Adipose tissue (tissue), 3 donors: Measurements from ENCODE around the gene USP13. TPM values are rescaled to one million over a fixed set of nuclear protein-coding genes. Genes with fewer than 3 reads are reported as not detected.

Experiments used
- H3K27ac ChIP-seq: one replicate; pipeline ENCODE4 v1.5.1; 2013; ENCODE audit warnings: low read depth, low read length
- WGBS, 3 donors: extraction: QIAGEN DNeasy Blood & Tissue Kit; methylation state at CpG; one replicate each; pipeline ENCODE4 v1.1.7; 2013; 5-methylcytosine and 5-hydroxymethylcytosine counted together
- polyA plus RNA-seq, 3 donors: library from polyadenylated mRNA; stranded (reverse); fragments of 200-250 nt; gene quantifications; one replicate each; pipeline ENCODE4 v1.2.3, GENCODE V29; 2013
- donor health status: healthy with polysubstance abuse.
- donor health status: Bipolar disorder and iron deficiency.
- donor health status: healthy.

Gene USP13
- polyA plus RNA-seq, 3 donors: 2.6 to 5.3 (median 5.3) TPM

- no peak overlapping the region for H3K27ac ChIP-seq
Observed at GRCh38 chr3:179809639-179810038, 156.8 kb downstream of the USP13 start.

GRCh38 chr3:179811321-179812095 lies 158.7 kb downstream of the USP13 start:
- WGBS, 3 donors: 21 to 26% (median 21%) methylated on average over 9 of the region's 9 CpGs
- H3K27ac ChIP-seq: no peak overlapping the region

- no peak overlapping the region for H3K27ac ChIP-seq
- WGBS, 3 donors: 78 to 86% (median 85%) methylated on average over 3 of the region's 3 CpGs
Observed at GRCh38 chr3:179812096-179812382, 159.2 kb downstream of the USP13 start.

- WGBS, 3 donors: 18 to 57% (median 51%) methylated on average over 3 of the region's 3 CpGs
Observed at GRCh38 chr3:179819379-179819778, 166.5 kb downstream of the USP13 start.

GRCh38 chr3:179822296-179822695 lies 169.5 kb downstream of the USP13 start:
- 87 to 98% (median 89%) methylated on average over 3 of the region's 3 CpGs for WGBS, 3 donors
- no peak overlapping the region for H3K27ac ChIP-seq

More at GRCh38 chr3:179819379-179819778, 166.5 kb downstream of the USP13 start:
- no peak overlapping the region for H3K27ac ChIP-seq

GRCh38 chr3:179825527-179826246 lies 172.8 kb downstream of the USP13 start:
- 63 to 78% (median 76%) methylated on average over 6 of the region's 6 CpGs for WGBS, 3 donors
- H3K27ac ChIP-seq: no peak overlapping the region

- 13 to 22% (median 20%) methylated on average over 1 of the region's 1 CpG for WGBS, 3 donors
Observed at GRCh38 chr3:179826247-179826637, 173.4 kb downstream of the USP13 start.

GRCh38 chr3:179828738-179829137 lies 175.9 kb downstream of the USP13 start:
- H3K27ac ChIP-seq: no peak overlapping the region
- 82 to 95% (median 85%) methylated on average over 2 of the region's 2 CpGs for WGBS, 3 donors

More at GRCh38 chr3:179826247-179826637, 173.4 kb downstream of the USP13 start:
- no peak overlapping the region for H3K27ac ChIP-seq

- 47 to 60% (median 55%) methylated on average over 5 of the region's 5 CpGs for WGBS, 3 donors
Observed at GRCh38 chr3:179829401-179829800, 176.6 kb downstream of the USP13 start.

GRCh38 chr3:179832333-179832854 lies 179.6 kb downstream of the USP13 start:
- H3K27ac ChIP-seq: no peak overlapping the region
- WGBS, 3 donors: 94 to 98% (median 94%) methylated on average over 3 of the region's 3 CpGs

More at GRCh38 chr3:179829401-179829800, 176.6 kb downstream of the USP13 start:
- H3K27ac ChIP-seq: no peak overlapping the region

- H3K27ac ChIP-seq: no peak overlapping the region
Observed at GRCh38 chr3:179833294-179833693, 180.5 kb downstream of the USP13 start.

GRCh38 chr3:179837374-179837773 lies 184.5 kb downstream of the USP13 start:
- WGBS, 3 donors: 70 to 92% (median 77%) methylated on average over 2 of the region's 2 CpGs
- H3K27ac ChIP-seq: no peak overlapping the region

Other genes with a start within 250 kb of the USP13 start
- 10 to 100 TPM in 1 of 3 donors, 1 to 10 TPM in 2; 1.4 to 12.7 (median 5.6) TPM for gene GNB4, start 201.6 kb upstream of the USP13 start, polyA plus RNA-seq
- 10 to 100 TPM; 16.7 to 30.3 (median 24.5) TPM for gene ACTL6A, start 90.1 kb upstream of the USP13 start, polyA plus RNA-seq
- gene MRPL47, start 48.4 kb upstream of the USP13 start, polyA plus RNA-seq: 10 to 100 TPM; 11.7 to 57.2 (median 28.3) TPM
- gene NDUFB5, start 48.2 kb upstream of the USP13 start, polyA plus RNA-seq: 100 to 1,000 TPM in 1 of 3 donors, 10 to 100 TPM in 2; 42.5 to 145 (median 86.6) TPM